HFFc6 (cell line): ENCODE measurements around the gene ST6GALNAC5. TPM values are rescaled to one million over a fixed set of nuclear protein-coding genes. Genes with fewer than 3 reads are reported as not detected.

Source experiments
- DNase-seq: peaks from one replicate; pipeline ENCODE4 v3.0.0-alpha.2; 2018
- H3K27ac Mint-ChIP-seq: 2 replicates; pipeline ENCODE4 v1.8.0; 2020; ENCODE audit warnings: mild to moderate bottlenecking, mixed read lengths
- H3K27me3 Mint-ChIP-seq: 2 replicates; pipeline ENCODE4 v1.8.0; 2021; ENCODE audit warnings: mild to moderate bottlenecking, moderate library complexity, mixed read lengths; ENCODE audit not compliant: insufficient read depth
- H3K36me3 Mint-ChIP-seq: 2 replicates; pipeline ENCODE4 v1.8.0; 2021; ENCODE audit warnings: low read depth, mixed read lengths
- H3K4me1 Mint-ChIP-seq: 2 replicates; pipeline ENCODE4 v1.8.0; 2020; ENCODE audit warnings: low read depth, mixed read lengths
- H3K4me3 Mint-ChIP-seq: 2 replicates; pipeline ENCODE4 v1.8.0; 2020; ENCODE audit warnings: mild to moderate bottlenecking, moderate library complexity, mixed read lengths
- H3K9me3 Mint-ChIP-seq: 2 replicates; pipeline ENCODE4 v1.8.0; 2020; ENCODE audit warnings: mild to moderate bottlenecking, mixed read lengths
- CTCF ChIP-seq: fragments of 200-600 bp; sonication (generic); IDR thresholded peaks from 2 replicates; pipeline ENCODE4 v1.5.0; 2021; ENCODE audit warnings: antibody characterized with exemption, mild to moderate bottlenecking
- total RNA-seq, 6 experiments: library from RNA; stranded (reverse); fragmentation: NEBNext Ultra II Directional; extraction: Animal tissue kit (Norgen Biotek cat#: 25700); gene quantifications; 2 replicates in 1 of 6; 3 replicates in 5 of 6; pipeline ENCODE4 v1.2.3, GENCODE V29; 2021

The ST6GALNAC5 gene
- total RNA-seq, 6 experiments from 2014 or later, result 1.3 to 3.0 (median 2.1) TPM; not detected in 2

GRCh38 chr1:76989976-76990375, 122.7 kb downstream of the ST6GALNAC5 start:
- Mint-ChIP-seq H3K9me3 (no peaks in the 10 kb centered on the region), H3K4me1 (peaks cover 39% of the 10 kb centered on the region), H3K27ac (peak overlapping the region; percentile 78; the same call in 1 of the 2 replicates), H3K36me3 (no peaks in the 10 kb centered on the region), H3K4me3 (no peak overlapping the region; the same call in 1 of the 2 replicates), H3K27me3 (0 out of 2 replicates have a peak, but pooled peaks cover 1% of the 10 kb centered on the region)
- DNase-seq, result no peak
- TF ChIP-seq CTCF, result no peak

- TF ChIP-seq CTCF, result no peak
- H3K4me3 Mint-ChIP-seq, result no peak overlapping the region
- H3K9me3 Mint-ChIP-seq, result no peaks in the 10 kb centered on the region
- H3K36me3 Mint-ChIP-seq, result no peaks in the 10 kb centered on the region
- peaks cover 56% of the 10 kb centered on the region for H3K4me1 Mint-ChIP-seq
- no peak overlapping the region for H3K27ac Mint-ChIP-seq
- no peak for DNase-seq
- peaks cover 1% of the 10 kb centered on the region; the same call in 1 of the 2 replicates for H3K27me3 Mint-ChIP-seq
These were observed 125.8 kb downstream of the ST6GALNAC5 start for GRCh38 chr1:76993036-76993435.

- Mint-ChIP-seq H3K36me3 (no peaks in the 10 kb centered on the region), H3K4me1 (peaks cover 33% of the 10 kb centered on the region), H3K4me3 (peak overlapping the region; percentile 54), H3K27me3 (no peaks in the 10 kb centered on the region; the same call in 1 of the 2 replicates), H3K9me3 (no peaks in the 10 kb centered on the region; the same call in 1 of the 2 replicates), H3K27ac (peak overlapping the region; percentile 85)
- DNase-seq, result peak; percentile 80
- TF ChIP-seq CTCF, result no peak
These were observed 131.4 kb downstream of the ST6GALNAC5 start for GRCh38 chr1:76998582-76999223.

- Mint-ChIP-seq H3K4me3 (no peak overlapping the region), H3K27ac (no peak overlapping the region), H3K4me1 (no peaks in the 10 kb centered on the region), H3K27me3 (peaks cover 2% of the 10 kb centered on the region; the same call in 1 of the 2 replicates), H3K9me3 (no peaks in the 10 kb centered on the region), H3K36me3 (no peaks in the 10 kb centered on the region)
- no peak for TF ChIP-seq CTCF
- no peak for DNase-seq
These were observed 140.4 kb downstream of the ST6GALNAC5 start for GRCh38 chr1:77007675-77008074.

- TF ChIP-seq CTCF, result no peak
- Mint-ChIP-seq H3K36me3 (no peaks in the 10 kb centered on the region), H3K4me3 (no peak overlapping the region), H3K27me3 (peaks cover 2% of the 10 kb centered on the region), H3K4me1 (no peaks in the 10 kb centered on the region), H3K9me3 (no peaks in the 10 kb centered on the region), H3K27ac (no peak overlapping the region)
- no peak for DNase-seq
These were observed 143.7 kb downstream of the ST6GALNAC5 start for GRCh38 chr1:77010937-77011336.
